HT-29 (cell line): ENCODE results near the gene ZBP1. TPM values are rescaled to one million over a fixed set of nuclear protein-coding genes. Genes with fewer than 3 reads are reported as not detected.

ENCODE experiments used
- DNase-seq: peaks from one replicate; pipeline ENCODE4 v3.0.0-alpha.2; 2015; ENCODE audit warnings: low spot score
- total RNA-seq: library from RNA; depleted of rRNA; stranded (reverse); fragments of >200 nt; shearing (Covaris generic); gene quantifications from 2 replicates; pipeline ENCODE4 v1.2.3, GENCODE V29; 2014; rRNA removed

The ZBP1 gene, protein sequence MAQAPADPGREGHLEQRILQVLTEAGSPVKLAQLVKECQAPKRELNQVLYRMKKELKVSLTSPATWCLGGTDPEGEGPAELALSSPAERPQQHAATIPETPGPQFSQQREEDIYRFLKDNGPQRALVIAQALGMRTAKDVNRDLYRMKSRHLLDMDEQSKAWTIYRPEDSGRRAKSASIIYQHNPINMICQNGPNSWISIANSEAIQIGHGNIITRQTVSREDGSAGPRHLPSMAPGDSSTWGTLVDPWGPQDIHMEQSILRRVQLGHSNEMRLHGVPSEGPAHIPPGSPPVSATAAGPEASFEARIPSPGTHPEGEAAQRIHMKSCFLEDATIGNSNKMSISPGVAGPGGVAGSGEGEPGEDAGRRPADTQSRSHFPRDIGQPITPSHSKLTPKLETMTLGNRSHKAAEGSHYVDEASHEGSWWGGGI
- 0.70 and 2.0 TPM in 2 replicates for total RNA-seq

DNA sequence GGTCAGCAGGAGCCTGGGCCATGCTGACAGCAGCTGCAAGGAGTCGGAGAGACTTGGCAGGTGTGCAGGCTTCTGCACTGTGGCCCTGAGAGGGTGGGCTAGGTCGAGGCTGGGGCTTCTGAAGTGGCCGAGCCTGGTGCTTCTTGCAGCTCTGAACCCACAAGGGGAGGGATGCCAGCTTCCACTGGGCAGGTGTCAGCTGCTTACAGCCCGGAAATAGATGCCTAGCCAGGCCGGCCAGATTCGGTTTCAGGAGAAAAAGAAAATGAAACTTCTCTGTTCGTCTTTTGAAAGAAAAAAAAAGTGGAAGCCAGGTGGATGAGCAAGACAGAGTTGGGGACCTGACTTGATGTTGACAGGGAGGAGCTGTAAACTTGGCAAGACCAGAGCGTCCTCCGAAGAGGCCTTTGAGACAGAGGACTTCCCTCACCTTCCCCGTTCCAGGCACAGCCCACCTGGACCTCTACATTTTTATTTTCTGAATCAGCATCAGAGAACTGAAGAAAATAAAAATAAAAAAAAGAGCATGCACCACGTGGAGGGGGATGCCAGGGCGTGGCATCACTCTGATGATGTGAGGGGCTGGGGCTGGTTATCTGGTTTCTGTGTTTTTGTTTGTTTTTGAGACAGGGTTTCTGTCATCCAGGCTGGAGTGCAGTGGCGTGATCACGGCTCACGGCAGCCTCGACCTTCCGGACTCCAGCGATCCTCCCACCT is at the start of gene ZBP1:
Gene ZBP1, minus strand, starts transcription at position 153 of the 717 bp plus-strand sequence. Its CDS starts 131 bp downstream, at position 22.
- peak; percentile 31 for DNase-seq

DNA sequence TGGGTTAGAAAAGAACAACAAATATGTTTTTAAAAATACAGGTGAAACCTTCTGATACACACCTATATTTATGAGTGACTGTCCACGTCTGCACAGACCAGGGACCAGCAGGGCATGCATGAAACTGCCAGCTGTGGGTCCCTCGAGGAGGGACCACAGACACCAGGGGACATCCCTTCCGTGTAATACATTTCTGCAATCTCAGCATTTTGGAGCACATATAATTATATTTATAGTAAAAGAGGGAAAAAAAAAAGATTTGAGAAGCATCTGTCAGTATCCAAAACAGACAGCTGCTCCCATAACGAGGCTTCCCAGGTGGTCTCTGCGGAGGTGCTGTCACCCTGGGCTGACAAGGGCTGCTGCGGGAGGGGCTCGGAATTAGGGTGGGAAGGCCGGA is 49.4 kb upstream of the ZBP1 start:
- no peak for DNase-seq

DNA sequence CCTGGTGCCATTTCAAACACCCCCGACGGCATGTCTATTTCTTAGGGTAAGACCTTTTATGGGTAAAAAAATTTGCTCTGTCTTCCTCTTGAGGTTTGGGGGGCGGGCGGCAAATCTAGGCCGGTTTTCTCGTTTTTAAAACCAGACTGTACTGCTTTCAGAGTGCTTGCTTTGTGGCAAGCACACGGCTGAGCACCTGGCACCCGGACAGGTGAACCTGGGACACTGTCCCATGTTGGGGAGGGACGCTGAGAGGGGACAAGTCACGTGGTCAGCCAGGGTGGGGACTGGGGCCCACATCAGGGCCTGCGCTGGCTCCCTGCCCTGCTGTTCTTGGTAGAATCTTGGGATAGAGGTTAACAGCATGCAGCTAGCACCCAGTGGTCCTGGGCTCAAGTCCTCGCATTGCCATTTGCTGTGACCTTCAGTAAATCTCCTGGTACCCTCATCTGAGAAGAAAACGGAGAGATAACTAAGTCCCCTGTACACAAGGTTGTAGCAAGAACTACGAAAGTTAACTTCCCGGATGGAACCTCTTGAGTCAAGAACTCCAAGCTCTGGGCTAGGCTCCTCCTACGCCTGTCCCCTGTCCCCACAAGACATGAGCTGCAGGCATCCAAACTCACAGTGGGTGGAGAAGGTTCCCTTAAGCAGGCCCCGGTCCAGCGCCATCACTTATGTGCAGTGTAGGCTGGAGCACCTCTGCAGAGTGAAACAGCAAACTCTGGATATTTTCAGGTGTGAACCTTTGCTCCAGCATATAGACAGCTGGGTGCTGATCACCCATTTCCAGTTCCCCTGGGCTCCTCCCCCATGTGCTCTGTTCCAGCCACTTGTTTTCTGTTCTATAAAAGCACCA is 47.9 kb upstream of the ZBP1 start:
- no peak for DNase-seq

DNA sequence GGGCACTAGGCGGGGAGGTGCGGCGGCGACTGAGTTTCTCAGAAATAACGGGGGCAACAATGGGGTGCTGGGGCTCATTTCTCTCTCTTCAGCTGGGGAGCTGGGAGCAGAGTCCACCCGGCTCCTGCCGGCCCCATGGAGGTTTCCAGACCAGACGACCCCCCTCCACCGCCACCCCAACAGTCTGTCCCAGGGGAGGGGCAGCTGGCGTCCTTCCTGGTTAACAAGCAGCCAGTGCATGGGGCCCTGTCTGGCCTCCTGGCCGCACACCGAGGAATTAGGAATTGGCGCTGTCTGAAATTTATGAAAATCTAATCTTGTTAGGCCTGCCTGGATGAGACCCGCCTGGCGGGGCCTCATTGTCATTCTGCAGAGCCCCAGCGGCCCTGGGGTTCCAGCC is 47.2 kb upstream of the ZBP1 start:
- no peak for DNase-seq

DNA sequence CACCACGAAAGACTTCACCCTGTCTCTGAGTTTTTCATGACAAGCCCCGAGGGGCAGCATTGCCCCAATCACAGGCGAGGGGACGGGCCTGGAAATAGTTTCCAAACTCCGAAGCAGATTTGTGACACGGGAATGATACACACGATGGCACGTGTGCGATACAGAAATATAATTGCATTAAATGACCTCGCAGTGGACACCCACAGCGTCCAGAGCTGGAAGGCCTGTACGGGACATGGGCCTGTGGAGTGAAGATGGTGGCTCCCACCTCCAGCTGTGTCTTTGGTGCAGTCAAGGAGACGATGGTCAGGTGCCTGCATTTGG is 46.6 kb upstream of the ZBP1 start:
- DNase-seq: no peak

DNA sequence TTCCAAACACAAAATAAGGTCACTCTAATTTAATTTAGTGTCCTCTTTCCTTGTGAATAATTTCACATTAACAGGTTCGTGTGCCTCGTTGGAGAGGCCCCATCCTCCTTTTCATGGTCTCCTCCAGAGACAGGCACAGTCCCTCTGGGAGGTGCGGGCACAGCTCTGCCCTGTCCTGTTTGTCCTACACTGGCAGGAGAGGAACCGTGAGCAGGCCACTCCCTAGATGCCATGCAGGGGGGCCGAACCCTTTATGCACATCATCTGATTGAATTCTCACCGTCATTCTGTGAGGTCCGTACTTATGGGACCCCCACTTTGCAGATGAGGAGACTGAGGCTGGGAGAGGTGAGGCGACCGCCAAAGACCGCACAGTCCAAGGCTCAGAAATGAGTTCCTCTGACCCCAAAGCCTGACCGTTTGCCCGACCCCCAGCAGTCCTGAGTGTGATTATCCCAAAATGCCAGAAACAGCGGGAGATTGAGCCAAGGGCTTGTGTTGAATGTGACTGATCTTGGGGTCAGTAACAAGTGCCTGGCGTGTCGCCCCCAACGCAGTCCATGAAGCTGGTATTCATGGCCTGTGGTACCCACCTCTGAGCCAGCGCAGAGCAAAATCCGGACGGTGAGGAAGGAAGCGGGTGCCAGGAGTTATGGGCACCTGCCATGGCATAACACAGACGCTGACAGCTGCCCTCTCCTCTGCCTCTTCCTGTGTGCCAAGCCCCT is 46.0 kb upstream of the ZBP1 start:
- DNase-seq: no peak

DNA sequence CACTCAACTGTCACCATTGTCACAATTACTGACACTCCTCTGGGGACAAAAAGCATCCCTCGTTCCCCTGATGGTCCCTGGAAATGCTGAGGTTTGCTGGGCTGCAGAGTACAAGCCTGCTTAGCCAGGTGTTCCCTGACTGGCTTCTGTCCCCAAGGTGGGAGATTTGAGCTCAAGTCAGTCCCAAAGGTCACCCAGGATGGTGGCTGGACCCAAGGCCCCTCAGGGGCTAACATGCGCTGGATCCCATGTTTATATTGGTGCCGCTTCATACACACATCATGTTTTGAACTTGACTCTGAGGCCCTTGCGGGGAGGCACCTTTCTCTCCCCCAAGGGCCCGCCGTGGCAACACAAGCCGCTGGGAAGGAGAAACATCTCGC is 45.4 kb upstream of the ZBP1 start:
- DNase-seq: no peak

DNA sequence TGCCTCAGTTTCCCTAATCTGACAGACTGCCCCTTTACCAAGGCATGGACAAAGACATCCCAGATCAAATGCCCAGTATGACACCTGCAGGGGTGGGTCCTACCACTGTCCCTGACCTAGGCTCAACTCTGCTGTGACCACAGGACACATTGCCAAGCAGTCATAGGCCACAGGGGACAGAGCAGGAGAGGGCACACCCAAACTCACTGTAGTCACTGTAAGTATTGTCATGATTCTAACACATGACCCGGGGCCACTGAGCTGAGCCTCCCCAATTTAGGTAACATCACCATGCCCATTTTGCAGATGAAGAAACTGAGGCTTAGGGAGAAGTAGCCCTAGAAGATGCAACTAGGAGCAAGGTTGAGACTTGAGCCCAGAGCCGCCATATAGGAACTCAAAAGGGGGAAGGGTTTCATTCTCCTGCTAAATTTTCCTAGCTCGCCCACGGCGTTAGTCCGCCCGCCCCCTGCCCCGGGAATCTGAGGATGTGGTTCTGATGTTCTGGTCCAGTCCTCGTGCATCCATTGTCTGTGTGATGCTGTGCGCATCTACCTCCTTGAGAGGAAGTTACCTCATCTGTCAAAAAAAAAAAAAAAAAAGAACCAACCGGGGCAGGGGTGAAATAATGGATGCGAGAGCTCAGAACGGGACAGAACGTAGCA is 44.8 kb upstream of the ZBP1 start:
- DNase-seq: no peak

DNA sequence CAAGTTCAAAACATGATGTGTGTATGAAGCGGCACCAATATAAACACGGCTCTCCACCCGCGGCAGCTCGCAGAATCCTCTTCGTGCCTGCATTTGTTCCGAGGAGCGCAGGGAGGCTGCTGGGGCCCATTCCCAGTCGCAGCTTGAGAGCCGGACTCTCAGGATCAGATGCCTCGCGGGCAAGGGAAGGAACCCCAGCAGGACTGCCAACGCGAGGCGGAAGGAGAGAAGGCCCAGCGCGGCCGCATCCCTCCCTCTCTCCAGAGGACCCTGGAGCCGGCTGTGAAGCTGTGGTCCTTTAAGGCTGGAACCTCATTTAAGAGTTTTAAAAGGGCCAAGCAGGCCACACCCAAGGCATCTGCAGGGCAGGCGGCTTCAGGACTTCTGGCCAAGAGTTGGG is 44.2 kb upstream of the ZBP1 start:
- DNase-seq: no peak

DNA sequence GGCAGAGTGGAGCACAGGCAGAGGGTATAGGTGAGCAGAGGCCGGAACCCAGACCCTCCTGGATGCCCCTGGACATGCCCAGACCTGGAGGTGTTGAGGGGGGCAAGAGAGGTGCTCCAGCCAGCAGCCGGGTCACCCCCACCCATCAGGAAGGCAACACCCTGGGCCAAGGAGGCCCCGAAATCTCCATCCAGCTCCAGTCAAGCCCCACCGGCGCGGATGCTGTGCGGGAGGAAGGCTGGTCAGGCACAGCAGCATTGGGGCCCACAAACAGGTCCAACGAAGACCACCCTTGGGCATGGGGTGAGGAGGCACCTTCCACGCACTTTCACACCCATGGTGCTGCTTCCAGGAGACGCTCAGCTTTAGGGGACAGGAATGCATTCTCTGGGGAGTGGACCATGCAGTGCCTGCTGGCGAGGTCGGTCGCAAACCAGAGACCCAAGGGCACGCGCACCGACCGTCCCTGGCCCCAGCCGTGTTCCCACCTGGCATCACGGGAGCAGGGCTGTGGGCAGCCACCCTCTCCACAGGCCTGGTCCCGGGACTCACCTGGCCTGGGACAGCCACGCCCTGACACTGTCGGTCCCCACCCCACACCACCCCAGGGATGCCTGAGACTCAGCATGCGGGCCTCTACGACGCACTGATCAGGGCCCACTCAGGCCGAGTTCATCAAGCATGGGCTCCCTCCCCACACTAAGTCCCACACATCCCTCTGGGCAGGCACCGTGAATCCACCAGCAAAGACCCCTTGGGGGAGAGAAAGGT is 43.6 kb upstream of the ZBP1 start:
- DNase-seq: no peak

DNA sequence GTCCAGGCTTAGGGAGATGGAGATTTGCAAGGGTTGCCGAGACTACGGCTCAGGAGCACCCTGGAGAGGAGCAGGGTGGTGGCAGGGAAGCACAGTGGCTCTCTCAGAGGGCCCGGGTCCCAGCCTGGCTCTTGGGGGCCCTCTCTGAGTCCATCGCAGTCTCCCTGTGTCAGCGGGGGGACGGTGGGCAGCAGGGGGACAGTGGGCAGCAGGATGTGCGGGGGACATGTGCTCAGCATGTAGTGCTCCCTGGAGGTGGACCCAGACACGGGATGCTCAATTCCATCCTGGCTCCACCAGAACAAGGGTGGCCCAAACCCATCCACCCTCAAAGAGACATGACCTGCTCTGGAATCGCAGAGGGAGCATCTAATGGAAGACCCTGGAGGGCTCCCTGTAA is 43.0 kb upstream of the ZBP1 start:
- no peak for DNase-seq

DNA sequence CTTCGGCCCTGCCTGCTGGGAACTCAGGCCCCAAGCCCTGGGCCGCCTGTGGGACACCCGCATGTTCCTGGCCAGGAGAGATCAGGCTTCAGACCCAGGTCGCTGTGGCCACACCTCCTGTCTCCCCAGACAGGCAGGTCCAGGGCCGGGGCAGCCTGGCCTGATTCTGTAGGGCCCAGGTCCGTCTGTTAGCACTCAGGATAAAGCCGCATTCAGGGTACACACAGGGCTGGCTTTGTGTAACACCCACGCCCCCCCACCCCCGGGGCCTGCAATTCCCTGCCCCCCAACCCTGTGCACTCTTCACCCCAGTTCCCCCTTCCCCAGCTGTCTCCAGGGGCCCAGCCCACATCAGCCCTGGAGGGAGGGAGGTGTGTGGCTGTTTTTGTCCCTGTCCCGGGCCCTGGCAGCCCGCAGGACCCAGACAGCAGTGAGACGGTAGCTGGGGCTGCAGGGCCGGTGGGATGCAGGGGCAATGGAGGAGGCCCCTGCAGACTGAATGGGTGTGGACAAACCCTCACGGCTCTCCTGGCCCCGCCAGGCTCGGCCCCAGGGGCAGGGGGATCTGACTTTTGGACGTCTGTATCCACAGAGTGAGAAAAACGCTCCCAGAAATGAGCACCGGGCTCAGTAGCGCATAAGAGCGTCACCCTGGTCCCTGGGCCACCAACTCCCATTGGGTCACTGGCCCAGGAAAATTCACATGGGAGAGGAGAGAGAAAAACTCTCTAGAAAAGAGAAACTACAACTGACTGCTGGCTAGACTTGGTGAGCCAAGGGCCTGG is 42.4 kb upstream of the ZBP1 start:
- no peak for DNase-seq

DNA sequence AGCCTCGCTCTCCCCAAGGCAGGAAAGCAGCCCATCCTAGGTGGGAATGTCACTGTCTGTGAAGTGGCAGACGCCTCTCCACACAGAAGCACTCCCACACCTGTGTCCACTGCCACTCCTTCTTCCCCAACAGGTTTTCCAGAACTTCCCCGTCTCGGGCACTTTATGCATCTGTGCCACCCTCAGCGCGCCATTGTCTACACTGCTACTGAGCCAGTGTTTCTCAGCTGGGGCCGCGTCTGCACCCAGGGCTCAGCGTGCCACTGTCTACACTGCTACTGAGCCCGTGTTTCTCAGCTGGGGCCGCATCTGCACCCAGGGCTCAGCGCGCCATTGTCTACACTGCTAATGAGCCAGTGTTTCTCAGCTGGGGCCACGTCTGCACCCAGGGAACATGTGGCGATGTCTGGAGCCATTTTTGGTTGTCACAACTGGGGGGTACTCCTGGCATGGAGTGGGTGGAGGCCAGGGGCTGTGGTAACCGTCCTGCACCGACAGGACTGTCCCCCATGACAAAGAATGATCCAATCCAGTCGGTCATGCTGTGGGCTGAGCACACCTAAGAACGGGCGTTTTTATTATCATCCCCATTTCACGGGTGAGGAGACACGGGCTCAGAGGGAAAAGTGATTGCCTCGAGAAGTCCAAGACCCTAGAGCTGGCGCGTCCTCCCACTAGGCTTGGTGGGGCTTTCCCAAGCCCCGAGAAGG is 41.7 kb upstream of the ZBP1 start:
- no peak for DNase-seq

DNA sequence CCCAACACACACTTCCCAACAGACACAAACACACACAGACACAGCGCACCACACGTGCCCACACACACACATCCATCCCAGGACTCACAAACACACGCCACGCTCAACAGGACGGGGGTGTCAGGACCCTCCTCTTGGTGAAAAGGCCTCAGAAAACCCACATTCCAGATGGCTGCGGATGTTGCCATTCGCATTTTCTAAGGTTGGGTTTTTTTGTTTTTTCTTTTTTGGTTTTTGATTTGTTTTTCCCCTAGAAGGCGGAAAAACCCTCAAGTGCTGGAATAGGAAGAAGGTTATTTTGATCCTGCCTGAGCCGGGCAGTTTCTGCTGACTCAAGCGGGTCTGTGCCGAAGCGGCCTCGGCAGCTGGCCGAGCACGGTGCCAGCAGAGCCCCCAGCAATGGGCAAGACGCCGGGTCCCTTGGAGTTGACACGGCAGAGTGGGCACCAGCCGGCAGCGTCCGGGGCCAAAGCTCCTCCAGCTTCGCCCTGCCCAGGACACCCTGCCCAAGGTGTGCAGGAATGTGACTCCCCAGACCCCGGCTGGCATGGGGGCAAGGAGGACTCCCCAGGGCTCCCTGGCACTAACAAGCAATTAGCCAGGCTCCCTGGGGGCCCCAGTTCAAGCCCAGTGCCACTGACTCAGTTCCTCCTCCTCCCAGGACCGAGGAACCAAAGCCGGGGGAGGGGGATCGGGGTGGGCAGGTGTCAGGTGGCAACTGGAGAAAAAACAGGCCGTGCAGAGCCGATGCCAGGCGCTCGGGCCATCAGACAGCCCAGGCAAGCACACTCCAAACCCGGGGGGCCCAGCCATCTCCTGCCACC is 40.9 kb upstream of the ZBP1 start:
- DNase-seq: no peak

DNA sequence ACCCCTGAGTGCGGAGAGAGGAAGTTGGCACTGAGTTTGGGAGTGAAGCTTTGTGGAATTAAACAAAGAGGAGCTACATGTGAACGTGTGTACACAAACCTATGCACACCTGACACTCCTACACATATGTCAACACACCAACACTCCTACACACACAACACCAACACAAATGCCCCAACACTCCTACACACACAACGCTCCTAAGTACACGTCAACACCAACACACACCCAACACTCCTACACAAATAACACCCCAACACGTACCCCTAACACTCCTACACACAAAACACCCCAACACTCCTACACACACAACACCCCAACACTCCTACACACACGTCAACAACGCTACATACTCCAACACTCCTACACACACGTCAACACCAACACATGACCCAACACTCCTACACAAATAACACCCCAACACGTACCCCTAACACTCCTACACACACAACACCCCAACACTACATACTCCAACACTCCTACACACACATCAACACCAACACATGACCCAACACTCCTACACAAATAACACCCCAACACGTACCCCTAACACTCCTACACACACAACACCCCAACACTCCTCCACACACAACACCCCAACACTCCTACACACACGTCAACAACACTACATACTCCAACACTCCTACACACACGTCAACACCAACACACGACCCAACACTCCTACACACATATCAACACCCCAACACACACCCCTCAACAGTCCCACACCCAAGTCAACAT is 40.1 kb upstream of the ZBP1 start:
- DNase-seq: no peak

DNA sequence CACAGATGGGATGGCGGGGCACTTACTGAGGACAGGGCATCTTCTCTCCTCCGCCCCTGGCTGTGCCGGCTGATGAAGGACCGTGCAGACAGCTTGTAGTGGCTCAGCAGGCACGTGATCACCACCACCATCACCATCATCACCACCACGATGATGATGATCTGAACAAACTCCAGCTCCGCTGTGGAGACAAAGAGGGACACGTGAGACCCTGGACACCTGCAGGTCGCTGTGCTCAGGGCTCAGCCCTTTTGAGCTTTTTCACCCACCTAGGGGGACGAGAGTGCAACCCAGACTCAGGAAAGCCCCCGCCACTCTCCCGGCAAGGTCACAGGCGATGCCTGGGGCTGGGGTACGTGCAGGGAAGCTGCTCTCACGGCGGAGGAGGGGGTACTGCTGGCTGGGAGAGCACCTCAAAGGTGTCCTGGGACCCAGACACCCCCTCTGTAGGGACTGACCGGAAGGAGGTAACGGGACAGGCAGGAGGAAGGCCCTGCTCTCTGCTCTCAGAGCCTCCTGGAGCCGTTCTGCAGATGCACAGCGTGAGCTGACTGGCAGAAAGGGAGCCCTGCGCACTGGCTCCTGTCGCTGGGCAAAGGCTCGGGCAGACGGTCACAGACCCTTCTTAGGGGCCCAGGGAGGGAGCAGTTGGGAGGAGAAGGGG is 39.4 kb upstream of the ZBP1 start:
- no peak for DNase-seq
